Suppressor macrophage (primary cell): Measurements from ENCODE around the gene MYO5A.
A peak's percentile ranks its signal among the peaks of the same experiment; 100 is the strongest.

Experiments used
- DNase-seq, 4 experiments: peaks; one replicate each; pipeline ENCODE4 v3.0.0-alpha.2; 2020 to 2022

MYO5A gene

DNA sequence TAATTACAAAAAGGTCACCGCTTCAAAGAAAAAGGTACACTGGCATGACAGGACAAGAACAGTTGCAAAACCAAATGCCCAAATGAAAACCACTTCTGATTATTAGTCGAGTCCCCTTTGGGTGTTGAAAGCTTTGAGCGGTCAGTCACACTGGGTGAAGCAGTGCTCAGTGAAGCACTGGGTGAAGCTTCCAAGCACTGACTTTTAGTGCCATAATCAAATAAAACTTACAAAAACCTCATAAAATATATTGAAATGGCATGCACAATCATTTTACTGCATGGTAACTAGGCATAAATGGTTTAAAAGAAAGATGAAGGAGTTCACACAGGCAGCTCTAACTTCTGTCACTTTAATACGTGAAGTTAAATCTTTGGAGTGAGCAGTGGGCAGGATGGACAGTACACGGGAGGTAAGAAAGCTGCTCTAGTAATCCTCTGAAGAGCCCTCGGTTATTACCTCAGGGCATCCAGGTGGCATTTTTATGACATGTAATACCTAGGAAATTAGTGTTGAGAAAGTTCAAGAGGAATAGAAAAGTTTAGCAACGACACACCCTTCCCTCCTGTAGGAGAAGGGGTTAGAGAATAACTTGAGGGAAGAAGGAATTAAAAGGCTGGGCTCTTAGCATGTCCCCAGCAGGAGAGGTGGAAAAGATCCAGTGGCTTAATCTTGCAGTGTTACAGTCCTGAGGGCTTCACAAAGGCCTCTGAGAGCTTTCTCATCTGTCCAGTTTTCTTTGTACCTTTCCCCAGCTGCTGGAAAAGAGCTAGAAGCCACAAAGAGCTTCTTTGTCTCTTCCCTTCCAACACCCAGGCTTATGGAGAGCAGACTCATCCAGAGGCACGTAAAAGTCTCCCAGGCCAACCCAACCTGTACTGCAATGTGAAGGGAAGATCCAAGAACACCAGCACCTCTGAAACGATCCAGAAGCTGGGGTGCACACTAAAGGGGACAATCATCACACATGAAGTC is 168.2 kb downstream of the MYO5A start:
- DNase-seq, result no peak

DNA sequence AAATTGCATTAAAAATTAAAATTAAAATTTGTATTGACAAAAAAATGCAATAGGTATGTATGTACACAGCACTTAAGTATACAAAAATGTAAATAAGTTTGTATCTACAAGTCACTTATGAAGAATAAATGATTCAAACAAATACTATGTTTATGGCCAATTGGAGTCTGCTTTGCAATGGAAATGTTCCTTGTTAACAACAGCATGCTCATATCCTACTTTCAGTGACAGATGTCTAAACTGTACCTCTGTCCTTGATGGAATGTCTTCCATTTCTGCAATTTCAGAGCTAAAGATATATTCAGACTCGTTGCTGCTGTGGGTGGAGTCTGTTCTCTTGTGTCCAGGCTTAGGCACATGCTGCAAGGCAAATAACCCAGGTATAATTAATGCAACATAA is 169.0 kb downstream of the MYO5A start:
- no peak for DNase-seq

GRCh38 chr15:52357949-52358348 is 170.7 kb downstream of the MYO5A start:
- DNase-seq, result no peak

DNA sequence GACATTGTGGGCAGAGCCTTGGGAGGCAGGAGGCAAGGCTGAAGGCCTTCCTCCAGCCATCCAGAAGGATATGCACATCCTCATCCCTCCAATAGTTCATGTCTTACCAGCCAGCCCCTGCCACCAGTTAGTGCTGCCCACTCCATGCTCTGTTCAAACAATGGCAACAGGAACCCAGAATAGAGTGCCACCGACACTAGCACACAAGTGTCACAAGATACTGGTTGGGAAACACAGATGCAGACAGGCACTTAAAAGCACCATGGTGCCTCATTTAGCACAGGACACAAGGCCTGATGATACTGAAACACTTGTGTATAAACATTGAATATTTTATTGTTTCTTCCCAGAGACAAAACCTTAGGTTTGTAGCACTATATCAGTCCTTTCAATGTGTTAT is 176.6 kb downstream of the MYO5A start:
- peak; percentile 43 to 69 (median 66) for DNase-seq

GRCh38 chr15:52351206-52351908 is 177.3 kb downstream of the MYO5A start:
- peak; percentile 76 to 85 (median 81) for DNase-seq

- DNase-seq, result peak in 3 of 4 experiments; percentile 15 to 23 (median 18)
Observed at GRCh38 chr15:52350423-52350822, 178.3 kb downstream of the MYO5A start.

DNA sequence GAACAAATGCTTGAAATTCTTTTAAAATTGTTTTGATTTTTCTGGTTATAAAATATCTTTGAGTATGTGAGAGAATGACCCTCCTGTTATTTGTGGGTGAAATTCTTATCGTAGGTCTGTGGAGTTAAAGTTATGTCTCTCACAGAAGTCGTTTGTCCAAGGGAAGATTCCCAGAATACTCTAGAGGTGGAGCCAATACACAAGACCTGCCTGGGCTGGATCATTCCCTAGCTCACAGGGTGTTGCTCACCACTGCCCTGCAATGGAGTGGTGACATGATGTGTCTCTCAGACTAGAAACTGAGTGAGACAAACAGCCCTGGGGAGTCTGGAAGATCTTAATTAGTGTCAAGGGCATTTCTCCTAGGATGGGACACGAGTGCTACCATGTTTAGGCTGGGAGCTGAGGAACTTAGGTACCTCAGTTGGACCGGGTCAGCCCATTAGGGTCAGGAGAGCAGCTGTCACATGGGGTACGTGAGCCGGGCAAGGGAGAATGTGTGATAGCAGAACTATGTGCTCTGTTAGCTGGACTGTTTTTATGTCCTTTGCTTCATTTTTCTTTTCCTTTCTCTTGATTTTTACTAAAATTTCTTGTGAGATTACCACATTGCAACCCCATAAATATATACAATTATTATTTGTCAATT is 179.5 kb downstream of the MYO5A start:
- DNase-seq, result no peak

- DNase-seq, result no peak
Observed at GRCh38 chr15:52348056-52348745, 180.5 kb downstream of the MYO5A start.

- DNase-seq, result no peak
Observed at GRCh38 chr15:52344592-52344991, 184.1 kb downstream of the MYO5A start.

- DNase-seq, result no peak
Observed at GRCh38 chr15:52343831-52344230, 184.8 kb downstream of the MYO5A start.

GRCh38 chr15:52340093-52340492 is 188.6 kb downstream of the MYO5A start:
- no peak for DNase-seq

DNA sequence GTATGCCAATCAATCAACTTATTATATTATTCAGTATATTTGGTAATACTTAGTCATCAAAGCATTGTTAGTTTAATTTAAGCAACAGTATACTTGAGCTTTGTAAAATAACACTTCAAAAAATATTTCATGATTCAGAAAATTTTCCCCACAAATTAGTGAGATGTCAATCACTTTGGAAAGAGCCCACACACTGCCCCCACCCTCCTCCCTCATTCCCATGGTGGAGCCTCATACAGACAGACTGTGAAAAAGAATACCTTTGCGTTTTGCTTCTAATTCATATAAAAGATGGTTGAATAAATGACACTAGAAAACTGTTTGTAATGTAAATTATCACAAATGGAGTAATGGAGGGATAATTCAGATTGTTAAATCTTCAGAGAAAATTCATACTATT is 189.8 kb downstream of the MYO5A start:
- DNase-seq, result no peak

DNA sequence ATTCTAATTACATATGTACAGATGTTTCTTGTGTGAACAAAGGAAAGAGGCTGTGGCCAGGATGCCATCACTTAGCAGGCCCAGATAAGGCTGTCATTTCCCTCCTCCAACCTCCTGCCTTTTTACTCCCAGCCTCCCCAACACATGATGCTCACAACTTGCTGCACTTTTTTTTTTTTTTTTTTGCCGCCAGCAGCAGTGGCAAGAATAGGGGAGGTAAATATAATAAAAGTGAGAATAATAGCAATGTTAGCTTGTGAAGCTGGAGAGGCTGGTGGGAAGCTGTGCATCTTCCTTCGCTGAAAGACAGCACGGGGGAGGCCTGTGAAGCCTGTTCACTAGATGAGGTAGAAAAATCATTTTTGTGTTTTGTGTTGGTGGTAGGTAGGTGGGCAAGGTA is 190.6 kb downstream of the MYO5A start:
- no peak for DNase-seq

DNA sequence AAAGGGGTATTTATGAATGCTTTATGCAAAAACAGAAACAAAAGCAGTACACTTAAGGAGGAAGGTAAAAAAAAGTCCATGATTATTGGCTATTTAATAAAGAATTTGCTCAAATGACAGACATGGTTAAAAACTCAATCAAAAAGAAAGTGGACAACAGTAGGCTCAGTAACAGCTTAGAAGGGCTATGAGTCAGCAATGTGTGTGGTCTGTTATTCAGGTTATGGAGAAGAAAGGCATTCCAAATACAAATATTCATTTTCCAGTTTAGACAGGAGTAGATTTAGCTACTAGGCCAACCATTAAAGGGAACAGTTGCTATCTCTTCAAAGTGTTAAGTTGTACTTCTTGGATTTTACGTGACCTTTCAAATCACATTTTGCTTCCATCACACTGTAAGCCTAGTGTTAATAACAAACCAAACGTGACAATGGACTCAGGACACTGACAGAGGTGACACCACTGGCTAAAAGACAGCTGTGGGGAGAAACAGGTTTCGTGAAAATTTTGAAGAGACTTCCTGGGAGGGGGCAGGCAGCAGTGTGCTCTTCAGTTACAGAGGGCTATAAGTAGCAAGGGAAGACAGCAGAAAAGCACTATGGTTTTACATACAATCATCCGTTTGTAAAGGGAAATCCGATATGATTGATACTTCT is 191.4 kb downstream of the MYO5A start:
- DNase-seq, result no peak

GRCh38 chr15:52336529-52336928 is 192.2 kb downstream of the MYO5A start:
- DNase-seq, result no peak

- no peak for DNase-seq
Observed at GRCh38 chr15:52334491-52335160, 194.1 kb downstream of the MYO5A start.

DNA sequence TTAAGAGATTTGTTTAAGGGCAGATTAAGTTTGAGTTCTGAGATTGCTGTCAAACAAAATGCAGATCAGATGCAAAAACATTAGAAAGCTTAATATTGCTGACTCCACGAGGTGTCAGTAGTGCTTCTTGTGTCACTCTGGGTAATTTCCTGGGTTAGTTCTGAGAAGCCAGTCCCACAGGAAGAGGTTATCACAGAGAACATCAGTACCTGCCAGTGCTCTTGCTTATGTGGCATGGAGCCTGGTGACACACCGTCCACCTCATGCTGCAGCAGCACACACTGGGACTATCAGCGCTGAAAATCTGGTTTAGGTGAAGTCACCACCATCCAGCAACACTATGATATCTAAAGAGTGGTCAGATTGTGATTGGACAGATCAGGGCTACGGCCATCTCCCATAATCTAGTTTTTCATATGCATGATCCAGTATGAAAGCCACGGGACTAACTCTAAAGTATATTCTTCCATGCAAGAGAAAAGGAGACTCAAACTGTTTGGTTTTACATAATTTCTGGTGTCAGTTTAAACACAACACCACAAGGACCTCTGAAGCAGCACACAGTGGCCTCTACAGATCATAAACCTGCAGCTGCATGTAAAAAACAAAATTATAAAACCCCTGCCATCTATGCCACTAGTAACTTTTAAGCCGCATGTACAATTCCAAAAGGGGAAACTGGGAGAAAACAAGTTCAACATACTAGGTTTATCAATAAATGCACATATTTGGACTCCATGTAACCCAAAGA is 197.0 kb downstream of the MYO5A start:
- peak in 2 of 4 experiments; percentile 20 to 24 for DNase-seq

DNA sequence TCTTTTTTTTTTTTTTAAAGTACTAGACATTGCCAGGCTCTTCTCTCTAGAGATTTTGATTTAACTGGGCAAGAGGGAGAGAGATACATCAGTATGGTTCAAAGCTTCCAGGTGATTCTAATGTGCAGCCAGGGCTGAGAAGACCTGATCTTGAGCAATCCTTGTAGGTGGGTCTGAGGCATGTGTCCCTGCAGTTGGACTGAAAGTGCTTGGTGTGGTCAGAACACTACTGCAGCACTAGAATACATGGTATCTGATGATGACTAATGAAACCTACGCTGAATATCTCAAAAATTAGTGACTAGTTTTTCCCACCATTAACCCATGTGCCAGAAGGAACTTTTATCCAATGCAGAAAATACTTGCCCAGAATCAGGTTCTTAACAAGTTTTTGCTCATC is 198.7 kb downstream of the MYO5A start:
- no peak for DNase-seq

DNA sequence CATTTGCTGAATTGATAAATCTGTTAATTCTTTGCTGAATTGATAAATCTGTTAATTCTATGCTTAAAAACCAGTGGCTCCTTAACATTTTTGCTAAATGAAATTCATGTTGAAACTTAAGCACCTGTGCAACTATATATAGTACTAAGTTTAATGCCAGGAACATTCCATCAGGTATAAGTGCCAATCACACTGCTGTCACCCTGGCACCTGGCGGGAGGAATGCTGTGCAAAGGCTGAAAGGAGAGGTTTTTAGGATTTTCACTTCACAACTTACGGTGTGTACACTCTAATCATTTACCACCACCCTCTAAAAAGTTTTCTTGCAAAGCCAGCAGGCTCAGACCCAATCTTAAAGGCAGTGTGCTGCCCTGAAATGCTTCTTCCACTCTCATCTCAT is 199.5 kb downstream of the MYO5A start:
- no peak for DNase-seq

DNA sequence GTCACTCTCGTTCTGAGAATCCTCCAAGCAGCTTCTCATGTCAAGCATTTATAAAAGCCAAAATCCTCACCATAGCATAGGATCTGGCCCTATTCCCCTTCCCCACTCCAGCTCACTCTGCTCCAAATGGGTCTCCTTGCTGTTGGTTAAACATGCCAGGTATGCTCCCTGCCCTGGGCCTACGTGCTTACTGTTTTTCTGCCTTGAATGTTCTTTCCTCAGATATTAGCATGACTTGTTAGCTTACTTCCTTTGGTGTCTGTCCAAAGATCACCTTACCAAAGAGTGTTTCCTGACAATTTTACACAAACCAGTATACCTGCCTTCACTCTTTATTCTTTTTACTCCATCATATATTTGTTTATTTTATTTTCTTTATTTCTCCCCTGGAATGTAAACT is 200.0 kb downstream of the MYO5A start:
- DNase-seq, result no peak

GRCh38 chr15:52326756-52327155 is 201.9 kb downstream of the MYO5A start:
- DNase-seq, result no peak
